Mucosa of descending colon (tissue), 3 donors: ENCODE measurements around the gene HOXA11. TPM values are rescaled to one million over a fixed set of nuclear protein-coding genes. Genes with fewer than 3 reads are reported as not detected.
A peak's percentile ranks its signal among the peaks of the same experiment; 100 is the strongest.

Experiments used
- ATAC-seq: fragments of 200-7000 bp; cut with Tn5 transposase; one replicate; pipeline ENCODE4 v1.9.1; 2020; ENCODE audit warnings: mild to moderate bottlenecking, moderate library complexity
- DNase-seq, 3 donors: peaks; one replicate each; pipeline ENCODE4 v3.0.0-alpha.2; 2020
- H3K36me3 ChIP-seq: fragments of 200-600 bp; one replicate; pipeline ENCODE4 v1.8.0; 2021; ENCODE audit warnings: low read depth, mild to moderate bottlenecking
- H3K4me1 ChIP-seq: fragments of 200-600 bp; one replicate; pipeline ENCODE4 v1.8.0; 2021; ENCODE audit warnings: low read depth, mild to moderate bottlenecking
- H3K4me3 ChIP-seq: fragments of 200-600 bp; one replicate; pipeline ENCODE4 v1.8.0; 2021; ENCODE audit warnings: mild to moderate bottlenecking
- H3K9me3 ChIP-seq: fragments of 200-600 bp; one replicate; pipeline ENCODE4 v1.8.0; 2021; ENCODE audit warnings: mild to moderate bottlenecking
- intact Hi-C, 2 donors: fragments of 100-400 bp; cut with DNase I in 1 of 2; cut with micrococcal nuclease in 1 of 2; formaldehyde crosslinking; loops; one replicate each; pipeline versions ENCODE4 v1.11.0 to v1.11.1; 2022; cut with DNase I, micrococcal nuclease
- total RNA-seq, 3 donors: library from RNA; stranded (reverse); fragmentation: NEBNext Ultra II Directional in 2 of 3; extraction: Animal tissue kit (Norgen Biotek cat#: 25700) in 2 of 3; gene quantifications; one replicate each; pipeline versions ENCODE4 v1.2.1 to v1.2.4, GENCODE V29; 2021 to 2023
- TF ChIP-seq, protein P1 (sequence below): fragments of 200-600 bp; IDR thresholded peaks from one replicate; pipeline ENCODE4 v1.8.0; 2022; ENCODE audit warnings: antibody characterized with exemption, mild to moderate bottlenecking
- donor health status: DM: no; HTN: no; CAD: no; lungs with moderate emphysema.
- donor health status: DM: no; HTN: no; CAD: no.
- donor health status: DM: no; HTN: yes; CAD: no.

Gene HOXA11
- total RNA-seq, 3 donors from 2014 or later = 3.2 to 27.2 (median 5.4) TPM

DNA sequence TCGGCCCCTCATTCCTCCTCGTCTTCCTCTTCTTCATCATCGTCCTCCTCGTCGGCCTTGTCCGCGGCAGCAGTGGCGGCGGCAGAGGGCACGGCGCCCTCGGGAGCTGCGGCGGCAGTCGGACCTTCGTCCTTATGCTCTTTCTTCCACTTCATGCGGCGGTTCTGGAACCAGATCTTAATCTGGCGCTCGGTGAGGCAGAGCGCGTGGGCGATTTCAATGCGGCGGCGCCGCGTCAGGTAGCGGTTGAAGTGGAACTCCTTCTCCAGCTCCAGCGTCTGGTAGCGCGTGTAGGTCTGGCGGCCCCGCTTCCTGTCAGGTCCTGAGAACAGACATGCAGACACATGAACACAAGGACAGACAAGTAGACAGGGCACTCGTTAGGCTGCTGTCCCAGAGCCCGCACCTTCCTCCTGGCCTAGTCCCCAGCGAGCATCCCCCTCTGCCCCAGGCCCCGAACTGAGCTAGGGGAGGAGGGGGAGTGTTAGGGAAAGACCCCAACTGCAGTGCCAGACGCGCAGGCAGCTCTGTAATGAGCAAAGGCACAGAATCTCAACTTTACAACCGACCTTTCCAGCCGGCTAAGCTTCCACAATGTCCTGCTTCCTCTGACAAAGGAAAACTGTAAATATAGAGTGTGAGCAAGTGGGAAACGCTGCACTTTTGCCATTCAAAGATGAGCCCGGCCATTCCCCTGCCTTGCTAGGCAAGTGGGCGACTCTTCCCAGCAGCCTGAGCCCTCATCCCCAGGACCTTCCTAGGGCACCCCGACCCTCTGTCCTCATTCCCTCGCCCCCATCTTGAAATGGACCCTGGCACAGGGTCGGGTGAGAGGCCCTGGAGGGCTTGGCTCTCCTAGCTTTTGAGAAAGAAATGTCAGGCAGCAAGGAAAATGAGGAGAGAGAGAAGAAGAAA is 29.9 kb downstream of the HOXA11 start:
- Histone ChIP-seq H3K4me3 (no peak overlapping the region), H3K9me3 (no peaks in the 10 kb centered on the region), H3K4me1 (peaks cover 35% of the 10 kb centered on the region), H3K36me3 (no peaks in the 10 kb centered on the region)
- TF ChIP-seq, protein P1, sequence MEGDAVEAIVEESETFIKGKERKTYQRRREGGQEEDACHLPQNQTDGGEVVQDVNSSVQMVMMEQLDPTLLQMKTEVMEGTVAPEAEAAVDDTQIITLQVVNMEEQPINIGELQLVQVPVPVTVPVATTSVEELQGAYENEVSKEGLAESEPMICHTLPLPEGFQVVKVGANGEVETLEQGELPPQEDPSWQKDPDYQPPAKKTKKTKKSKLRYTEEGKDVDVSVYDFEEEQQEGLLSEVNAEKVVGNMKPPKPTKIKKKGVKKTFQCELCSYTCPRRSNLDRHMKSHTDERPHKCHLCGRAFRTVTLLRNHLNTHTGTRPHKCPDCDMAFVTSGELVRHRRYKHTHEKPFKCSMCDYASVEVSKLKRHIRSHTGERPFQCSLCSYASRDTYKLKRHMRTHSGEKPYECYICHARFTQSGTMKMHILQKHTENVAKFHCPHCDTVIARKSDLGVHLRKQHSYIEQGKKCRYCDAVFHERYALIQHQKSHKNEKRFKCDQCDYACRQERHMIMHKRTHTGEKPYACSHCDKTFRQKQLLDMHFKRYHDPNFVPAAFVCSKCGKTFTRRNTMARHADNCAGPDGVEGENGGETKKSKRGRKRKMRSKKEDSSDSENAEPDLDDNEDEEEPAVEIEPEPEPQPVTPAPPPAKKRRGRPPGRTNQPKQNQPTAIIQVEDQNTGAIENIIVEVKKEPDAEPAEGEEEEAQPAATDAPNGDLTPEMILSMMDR = no peak
- peak in 2 of 3 donors; percentile 66 to 71 for DNase-seq
- intact Hi-C loops = loop anchor here in 1 of 2 donors (10.0 kb wide), 1 partner anchor 780 kb away; no protein-coding TSS in a partner anchor
- ATAC-seq = no peak

DNA sequence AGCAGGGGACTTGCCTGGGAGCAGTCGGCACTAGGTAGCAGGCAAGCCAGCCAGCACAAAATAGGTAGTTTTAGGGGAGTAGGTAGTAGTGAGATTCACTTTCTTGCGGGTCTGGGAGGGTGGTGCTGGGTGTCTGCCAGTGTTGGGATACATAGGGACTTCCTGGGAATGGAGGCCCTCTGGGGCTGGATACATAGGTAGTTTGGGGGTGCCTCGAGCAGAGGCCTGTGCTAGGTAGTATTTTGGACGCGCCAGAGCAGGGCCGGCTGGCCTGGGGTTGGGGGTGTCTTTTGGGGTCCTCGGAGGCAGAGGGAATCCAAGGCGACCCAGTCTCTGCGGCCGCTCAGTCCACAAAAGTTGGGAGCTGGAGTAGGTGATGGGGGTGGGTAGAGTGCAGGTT is 30.7 kb downstream of the HOXA11 start:
- intact Hi-C loops = loop anchor here in 1 of 2 donors (10.0 kb wide), 1 partner anchor 780 kb away; no protein-coding TSS in a partner anchor
- DNase-seq (peak in 1 of 3 donors; percentile 48), ATAC-seq (no peak)
- no peaks in the 10 kb centered on the region for H3K9me3 ChIP-seq
- H3K4me3 ChIP-seq = no peak overlapping the region
- TF ChIP-seq, protein P1 = no peak
- no peaks in the 10 kb centered on the region for H3K36me3 ChIP-seq
- H3K4me1 ChIP-seq = peaks cover 37% of the 10 kb centered on the region

DNA sequence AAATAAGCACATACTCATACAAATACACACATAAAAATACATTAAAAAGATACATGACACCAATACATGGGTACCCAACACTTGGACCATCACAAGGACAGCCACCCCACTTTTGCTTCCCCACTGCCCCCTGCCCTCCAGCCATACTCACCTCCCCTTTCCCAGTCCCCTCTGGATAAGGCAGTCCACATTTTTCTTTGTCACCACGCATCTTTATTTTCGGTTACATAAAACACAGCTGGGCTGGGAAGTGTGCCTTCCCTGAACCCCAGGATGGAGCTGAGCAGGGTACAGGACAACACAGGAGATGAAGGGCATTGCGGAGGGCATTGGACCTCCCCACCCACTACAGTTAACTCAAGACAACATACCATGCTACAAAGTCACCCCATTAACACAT is 31.5 kb downstream of the HOXA11 start:
- TF ChIP-seq, protein P1 = no peak
- Histone ChIP-seq H3K36me3 (no peaks in the 10 kb centered on the region), H3K4me3 (no peak overlapping the region), H3K9me3 (no peaks in the 10 kb centered on the region), H3K4me1 (peaks cover 39% of the 10 kb centered on the region)
- intact Hi-C loops = loop anchor here in 1 of 2 donors (10.0 kb wide), 1 partner anchor 779 kb away; no protein-coding TSS in a partner anchor
- no peak for ATAC-seq
- DNase-seq = peak in 1 of 3 donors; percentile 33

DNA sequence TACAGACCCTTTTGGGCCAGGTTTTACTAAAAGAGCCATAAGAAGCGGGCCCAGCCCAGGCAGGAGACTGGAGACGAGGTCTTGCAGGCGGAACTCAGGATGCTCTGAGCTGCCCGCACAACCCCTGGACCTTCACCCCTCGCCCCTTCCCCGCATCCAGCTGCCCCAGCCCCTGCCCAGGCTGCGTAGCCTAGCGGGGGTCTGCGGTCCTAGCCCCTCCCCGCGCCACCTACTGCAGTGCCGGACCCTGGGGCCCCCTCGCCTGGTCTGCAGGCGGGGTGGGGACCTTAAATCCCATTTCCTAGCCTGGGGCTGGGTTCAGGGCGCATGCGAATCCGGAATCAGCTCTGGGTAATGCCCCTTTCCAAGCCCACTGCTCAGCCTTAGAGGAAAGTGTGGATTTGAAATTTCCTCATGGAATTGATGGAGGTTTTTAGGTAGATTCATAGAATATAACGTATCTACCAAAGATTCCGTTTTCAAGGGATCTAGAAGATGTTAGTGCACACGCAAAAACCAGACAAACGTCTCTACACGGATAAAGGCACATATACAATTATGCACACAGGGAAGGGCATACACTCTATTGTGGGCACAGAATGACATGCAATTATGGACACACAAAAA is 32.1 kb downstream of the HOXA11 start:
- DNase-seq = no peak
- TF ChIP-seq, protein P1 = no peak
- Histone ChIP-seq H3K4me1 (peaks cover 41% of the 10 kb centered on the region), H3K9me3 (no peaks in the 10 kb centered on the region), H3K4me3 (no peak overlapping the region), H3K36me3 (no peaks in the 10 kb centered on the region)
- ATAC-seq = no peak
- intact Hi-C loops = loop anchor here in 1 of 2 donors (10.0 kb wide), 1 partner anchor 778 kb away; no protein-coding TSS in a partner anchor

DNA sequence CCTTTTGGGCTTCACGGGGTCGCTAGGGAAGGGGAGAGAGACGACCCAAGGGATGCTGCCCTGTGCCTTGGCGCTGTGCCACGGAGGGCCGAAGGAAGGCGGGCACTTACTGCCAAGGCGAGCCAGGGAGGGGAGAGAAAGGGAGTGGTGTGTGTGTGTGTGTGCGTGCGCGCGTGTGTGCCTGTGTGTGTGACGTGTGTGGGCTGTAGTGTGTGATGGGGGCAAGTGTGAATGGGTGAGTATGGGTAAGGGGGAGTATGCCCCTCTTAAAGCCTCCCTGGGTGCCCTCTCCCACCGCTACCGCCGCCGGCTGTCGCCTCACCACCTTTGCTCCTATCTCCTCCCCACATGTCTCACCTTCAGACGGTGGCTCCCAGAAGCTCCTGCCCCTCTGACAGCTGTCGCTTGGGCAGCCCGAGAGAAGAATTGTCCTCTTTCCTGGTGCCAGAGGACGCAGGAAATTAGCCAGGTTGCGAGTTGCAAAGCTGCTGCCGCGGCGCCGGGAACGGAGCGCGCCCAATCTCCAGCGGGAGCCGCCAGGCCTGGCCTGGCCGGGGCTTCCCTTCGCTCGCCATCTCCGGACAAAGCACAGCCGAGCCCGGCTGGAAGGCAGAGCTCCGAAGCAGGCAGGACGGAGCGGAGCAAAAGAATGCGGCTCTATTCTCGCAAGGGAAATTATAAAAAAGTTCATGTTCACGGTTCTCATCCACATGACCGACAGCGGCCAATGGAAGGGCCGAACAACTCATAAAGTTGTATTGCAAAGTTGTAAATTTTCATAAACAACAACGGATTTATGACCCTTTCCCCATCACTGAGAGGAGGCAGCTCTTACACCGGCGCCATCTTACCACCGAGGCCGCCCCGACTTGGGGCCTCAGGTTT is 32.9 kb downstream of the HOXA11 start, which contains the start of gene HOXA3:
Gene HOXA3, minus strand, starts transcription at position 653 of the 885 bp plus-strand sequence. CDS start 41,943 bp downstream, outside the sequence.
- Histone ChIP-seq H3K4me1 (peaks cover 41% of the 10 kb centered on the region), H3K36me3 (no peaks in the 10 kb centered on the region), H3K9me3 (no peaks in the 10 kb centered on the region), H3K4me3 (peak within 1 kb of the TSS; percentile 74)
- peak; percentile 48 for ATAC-seq
- DNase-seq = peak; percentile 87
- TF ChIP-seq, protein P1 = no peak
- intact Hi-C loops = loop anchor here in 1 of 2 donors (10.0 kb wide), 1 partner anchor 777 kb away; no protein-coding TSS in a partner anchor
